ENCODE results near the gene DCANP1.

GRCh38 chr5:135441919-135442318 lies 5.2 kb downstream of the DCANP1 start:
- TF ChIP-seq CTCF (IDR thresholded peaks at IDR 0.05), result no peak
- TF ChIP-seq POLR2A (IDR thresholded peaks at IDR 0.05), result no peak
- TF ChIP-seq EP300 (IDR thresholded peaks at IDR 0.05), result no peak

Data from ovary (tissue), 3 donors.